Fibroblast of villous mesenchyme (primary cell): ENCODE measurements around the gene EPB41L2. TPM values are rescaled to one million over a fixed set of nuclear protein-coding genes. Genes with fewer than 3 reads are reported as not detected.
A peak's percentile ranks its signal among the peaks of the same experiment; 100 is the strongest.

Experiments
- DNase-seq: peaks from one replicate; pipeline ENCODE4 v3.0.0-alpha.2; 2010; ENCODE audit warnings: low read depth
- H3K4me3 ChIP-seq: 2 replicates; pipeline ENCODE4 v1.5.1; 2011; ENCODE audit warnings: low read depth, mild to moderate bottlenecking, low read length
- total RNA-seq: library from RNA; depleted of rRNA; stranded (reverse); fragments of >200 nt; gene quantifications from 2 replicates; pipeline ENCODE4 v1.2.3, GENCODE V29; 2012
- TF ChIP-seq, protein P1 (sequence below): IDR thresholded peaks from 2 replicates; pipeline ENCODE4 v1.5.1; 2012; ENCODE audit warnings: low read depth, mild to moderate bottlenecking, low read length; ENCODE audit not compliant: insufficient read depth

Gene EPB41L2
- total RNA-seq, 1 donor = 40.2 TPM

DNA sequence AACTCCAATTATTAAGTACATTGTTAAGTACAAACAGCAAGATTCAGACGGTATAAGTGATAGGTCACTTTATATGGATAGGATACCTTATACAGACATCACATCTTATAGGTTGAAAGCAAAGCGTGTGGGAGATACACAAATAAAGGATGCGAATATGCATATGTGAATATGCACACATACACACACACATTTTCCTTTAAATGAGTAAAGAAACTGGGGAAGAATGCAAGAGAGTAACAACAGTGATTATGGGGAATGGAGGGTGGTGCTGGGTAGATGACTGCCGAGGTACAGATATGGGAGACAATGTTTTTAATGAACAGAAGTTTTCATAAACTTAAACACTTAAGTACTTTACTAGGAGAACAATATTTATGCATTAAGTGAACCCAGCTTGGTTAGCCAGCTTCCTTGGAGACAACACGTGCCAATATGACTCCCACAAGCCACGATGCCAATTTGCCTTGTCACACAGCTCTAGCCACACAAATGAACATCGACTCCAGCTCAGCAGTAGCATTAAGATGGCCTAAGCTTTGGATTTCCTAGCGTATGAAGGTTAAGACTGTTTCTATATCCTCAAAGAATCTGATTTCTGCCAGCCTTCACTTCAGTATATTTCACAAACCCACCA, 96.6 kb downstream of the EPB41L2 start:
- TF ChIP-seq, protein P1, sequence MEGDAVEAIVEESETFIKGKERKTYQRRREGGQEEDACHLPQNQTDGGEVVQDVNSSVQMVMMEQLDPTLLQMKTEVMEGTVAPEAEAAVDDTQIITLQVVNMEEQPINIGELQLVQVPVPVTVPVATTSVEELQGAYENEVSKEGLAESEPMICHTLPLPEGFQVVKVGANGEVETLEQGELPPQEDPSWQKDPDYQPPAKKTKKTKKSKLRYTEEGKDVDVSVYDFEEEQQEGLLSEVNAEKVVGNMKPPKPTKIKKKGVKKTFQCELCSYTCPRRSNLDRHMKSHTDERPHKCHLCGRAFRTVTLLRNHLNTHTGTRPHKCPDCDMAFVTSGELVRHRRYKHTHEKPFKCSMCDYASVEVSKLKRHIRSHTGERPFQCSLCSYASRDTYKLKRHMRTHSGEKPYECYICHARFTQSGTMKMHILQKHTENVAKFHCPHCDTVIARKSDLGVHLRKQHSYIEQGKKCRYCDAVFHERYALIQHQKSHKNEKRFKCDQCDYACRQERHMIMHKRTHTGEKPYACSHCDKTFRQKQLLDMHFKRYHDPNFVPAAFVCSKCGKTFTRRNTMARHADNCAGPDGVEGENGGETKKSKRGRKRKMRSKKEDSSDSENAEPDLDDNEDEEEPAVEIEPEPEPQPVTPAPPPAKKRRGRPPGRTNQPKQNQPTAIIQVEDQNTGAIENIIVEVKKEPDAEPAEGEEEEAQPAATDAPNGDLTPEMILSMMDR = no peak
- no peak for DNase-seq
- H3K4me3 ChIP-seq = no peak overlapping the region

DNA sequence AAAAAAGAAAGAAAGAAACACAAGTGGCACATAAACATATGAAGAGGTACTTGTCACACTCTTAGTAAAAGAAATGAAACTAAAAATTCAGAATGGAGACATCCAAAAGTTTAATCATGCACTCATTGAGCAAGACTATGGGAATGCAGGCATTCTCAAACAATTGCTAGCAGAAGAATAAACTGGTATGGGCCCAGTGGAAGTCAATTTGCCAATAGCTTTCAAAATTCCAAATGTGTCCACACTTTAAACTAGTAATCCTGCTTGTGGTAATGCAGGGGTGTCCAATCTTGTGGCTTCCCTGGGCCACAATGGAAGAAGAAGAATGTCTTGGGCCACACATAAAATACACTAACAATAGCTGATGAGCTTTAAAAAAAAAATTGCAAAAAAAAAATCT, 97.4 kb downstream of the EPB41L2 start:
- H3K4me3 ChIP-seq = no peak overlapping the region
- peak; percentile 55 for DNase-seq
- TF ChIP-seq, protein P1 = no peak

DNA sequence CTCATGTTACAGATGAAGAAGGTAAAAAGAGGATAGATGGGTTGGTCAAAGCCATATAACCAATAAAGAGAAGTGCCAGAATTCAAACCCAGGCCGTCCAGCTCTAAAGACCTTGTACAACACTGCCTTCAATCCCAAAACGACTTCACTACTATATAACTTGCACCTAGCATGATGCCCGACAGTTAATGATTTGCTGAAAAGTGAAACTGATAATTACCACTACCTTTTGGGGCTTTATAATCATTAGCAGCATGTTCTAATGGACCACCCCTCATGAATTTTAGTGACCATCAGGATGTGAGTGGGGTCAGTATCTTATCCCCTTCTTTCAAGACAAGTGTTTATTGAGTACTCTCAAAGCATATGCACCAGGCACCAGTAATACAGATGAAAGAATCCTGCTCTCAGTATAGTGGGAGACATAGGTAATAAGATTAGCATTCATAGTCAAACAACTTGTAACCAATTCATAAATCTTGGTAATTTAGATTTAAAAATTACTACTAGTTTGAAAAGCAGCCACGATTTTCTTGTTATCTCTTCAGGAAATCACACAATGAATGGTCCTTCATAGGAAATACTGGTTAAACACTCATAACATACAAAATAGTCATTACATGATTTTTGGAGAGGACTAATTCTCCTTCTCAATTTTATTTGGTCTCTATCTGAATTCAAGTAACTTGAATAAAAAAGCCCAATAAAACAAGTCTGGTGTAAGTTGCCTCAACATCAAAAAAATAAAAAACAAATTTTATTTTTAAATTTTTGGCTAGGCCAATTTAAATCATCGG, 98.0 kb downstream of the EPB41L2 start:
- no peak for DNase-seq
- H3K4me3 ChIP-seq = no peak overlapping the region
- TF ChIP-seq, protein P1 = no peak

DNA sequence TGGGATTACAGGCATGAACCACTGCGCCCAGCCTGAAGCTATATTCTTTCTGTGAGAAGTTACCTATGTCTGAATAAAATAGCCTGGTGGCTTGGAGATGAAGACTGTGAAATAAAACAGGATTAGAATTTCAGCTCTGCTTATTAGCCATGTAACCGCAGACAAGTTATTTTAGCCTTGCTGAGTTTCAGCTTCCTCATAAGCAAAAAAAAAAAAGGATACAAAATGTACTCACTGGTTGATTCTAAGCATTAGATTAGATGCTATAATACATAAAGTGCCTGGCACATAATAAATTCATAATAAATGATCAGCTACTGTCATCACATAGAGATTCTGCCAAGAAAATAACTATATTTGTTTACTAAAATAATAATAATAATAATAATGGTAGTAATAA, 98.8 kb downstream of the EPB41L2 start:
- no peak overlapping the region for H3K4me3 ChIP-seq
- TF ChIP-seq, protein P1 = no peak
- no peak for DNase-seq

DNA sequence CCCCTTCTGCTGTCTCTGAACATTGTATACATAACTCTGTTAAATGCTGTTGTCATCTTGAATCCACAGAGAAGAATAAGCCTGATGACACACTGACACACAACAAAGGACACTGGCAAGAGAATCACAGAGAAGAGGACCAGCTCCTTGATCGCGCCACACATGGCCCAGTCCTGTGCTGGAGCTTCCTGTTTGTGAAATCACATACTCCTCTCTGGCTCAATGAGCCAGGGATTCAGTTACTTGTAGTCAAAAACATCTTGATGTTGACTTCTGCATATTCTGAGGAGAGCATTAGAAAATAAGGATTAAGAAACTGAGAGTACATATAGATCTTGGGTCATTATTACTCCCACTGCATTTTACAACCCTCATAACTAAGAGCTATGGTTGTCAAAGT, 100.1 kb downstream of the EPB41L2 start:
- DNase-seq = no peak

DNA sequence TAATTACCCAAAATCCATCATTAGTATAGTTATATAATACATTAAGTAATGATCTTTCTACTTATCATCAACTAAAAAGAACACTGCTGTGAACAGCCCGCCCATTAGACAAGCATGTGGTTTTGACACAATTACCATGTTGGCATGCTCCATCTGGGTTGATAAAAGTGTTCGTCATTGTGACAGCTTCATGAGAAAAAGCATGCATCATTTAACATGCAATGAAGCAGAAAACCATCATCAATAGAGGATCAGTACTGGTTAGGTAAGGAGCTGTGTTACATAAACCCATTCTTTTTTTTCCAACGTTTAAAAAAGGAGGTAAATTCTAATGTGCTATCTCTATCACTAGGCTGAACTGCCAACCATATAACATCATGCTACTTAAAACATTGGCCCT, 101.9 kb downstream of the EPB41L2 start:
- no peak overlapping the region for H3K4me3 ChIP-seq
- TF ChIP-seq, protein P1 = no peak
- no peak for DNase-seq

More for the DNA sequence above, 100.1 kb downstream of the EPB41L2 start:
- TF ChIP-seq, protein P1 = no peak
- H3K4me3 ChIP-seq = no peak overlapping the region
